Esophagus squamous epithelium (tissue), 5 donors: Measurements from ENCODE around the gene MAP3K21. TPM values are rescaled to one million over a fixed set of nuclear protein-coding genes. Genes with fewer than 3 reads are reported as not detected.

Experiments
- DNase-seq: peaks from one replicate; lab custom pipeline; 2025; lab: John Stamatoyannopoulos, UW
- H3K27ac ChIP-seq, 4 donors: fragments of 200-600 bp; sonication (generic); one replicate each; pipeline ENCODE4 v1.5.1; 2016 to 2019; ENCODE audit warnings: mild to moderate bottlenecking in 1 of 4
- H3K27me3 ChIP-seq, 4 donors: fragments of 200-600 bp; sonication (generic); 1 replicate in 3 of 4; 2 replicates in 1 of 4; pipeline versions ENCODE4 v1.5.1 to v1.6.0; 2017 to 2021; ENCODE audit warnings: antibody characterized with exemption in 1 of 4
- H3K36me3 ChIP-seq, 3 donors: fragments of 200-600 bp; sonication (generic); one replicate each; pipeline ENCODE4 v1.5.1; 2016 to 2019
- H3K4me1 ChIP-seq, 3 donors: fragments of 200-600 bp; sonication (generic); one replicate each; pipeline ENCODE4 v1.5.1; 2017 to 2019
- H3K4me3 ChIP-seq, 4 donors: fragments of 200-600 bp; sonication (generic); 1 replicate in 3 of 4; 2 replicates in 1 of 4; pipeline ENCODE4 v1.5.1; 2016 to 2019; ENCODE audit warnings: mild to moderate bottlenecking in 2 of 4, moderate library complexity in 1 of 4
- H3K9me3 ChIP-seq, 3 donors: fragments of 200-600 bp; sonication (generic); one replicate each; pipeline ENCODE4 v1.5.1; 2016 to 2019
- CTCF ChIP-seq, 6 experiments: fragments of 450-650 bp in 4 of 6; fragments of 200-600 bp in 2 of 6; sonication (generic) in 2 of 6; IDR thresholded peaks; one replicate each; pipeline ENCODE4 v1.5.1; 2016 to 2019; ENCODE audit warnings: antibody characterized with exemption in 6 of 6, mild to moderate bottlenecking in 4 of 6, moderate library complexity in 4 of 6
- POLR2A ChIP-seq, 4 donors: fragments of 450-650 bp; IDR thresholded peaks; one replicate each; pipeline ENCODE4 v1.6.1; 2017; ENCODE audit warnings: antibody characterized with exemption in 4 of 4, mild to moderate bottlenecking in 4 of 4, moderate library complexity in 3 of 4
- WGBS, 2 donors: methylation state at CpG; one replicate each; pipeline ENCODE4 v1.1.5; 2018; 5-methylcytosine and 5-hydroxymethylcytosine counted together
- intact Hi-C: fragments of 100-400 bp; cut with DNase I; formaldehyde crosslinking; loops from one replicate; pipeline ENCODE4 v1.15.0; 2022
- total RNA-seq, 4 donors: library from RNA; depleted of rRNA; stranded (reverse); fragments of >200 nt; gene quantifications; one replicate each; pipeline ENCODE4 v1.1.0, GENCODE V29; 2016
- donor health status: DM: yes; HTN: yes; CAD: no.

The MAP3K21 gene
- total RNA-seq, 4 donors from 2014 or later: 2.4 to 8.4 (median 4.8) TPM

DNA sequence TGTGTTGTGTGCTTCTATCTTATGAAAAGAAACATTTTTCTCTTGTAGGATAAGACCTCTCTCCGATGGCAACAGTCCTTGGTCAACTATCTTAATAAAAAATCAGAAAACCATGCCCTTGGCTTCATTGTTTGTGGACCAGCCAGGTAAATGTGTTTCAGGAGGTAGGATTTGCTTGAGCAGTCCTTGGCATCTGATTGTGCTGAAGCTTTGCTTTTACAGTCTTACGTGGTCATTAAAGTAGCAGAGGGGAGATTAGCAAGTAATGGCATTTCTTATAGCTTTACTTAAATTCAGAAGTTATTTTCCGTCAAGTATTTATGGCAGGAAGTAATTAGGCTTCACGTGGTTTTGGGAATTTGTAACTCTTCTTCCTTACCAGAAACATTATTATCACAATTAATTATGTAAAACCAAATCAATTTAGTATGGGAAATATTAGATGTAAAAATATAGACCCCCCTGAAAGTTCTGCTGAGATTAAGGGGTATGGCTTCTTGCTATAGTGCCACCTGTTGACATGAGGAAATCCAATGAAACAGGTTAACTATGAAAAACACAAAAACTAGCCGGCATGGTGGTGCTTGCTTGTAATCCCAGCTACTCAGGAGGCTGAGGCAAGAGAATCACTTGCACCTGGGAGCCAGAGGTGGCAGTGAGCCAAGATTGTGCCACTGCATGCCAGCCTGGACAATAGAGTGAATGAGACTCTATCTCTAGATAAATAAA, 49.0 kb downstream of the MAP3K21 start:
- no peaks in the 10 kb centered on the region for H3K9me3 ChIP-seq
- intact Hi-C loops: no loop called here
- peaks cover 0 to 15% (median 0%) of the 10 kb centered on the region in 3 donors for H3K36me3 ChIP-seq
- WGBS, 2 donors: 64 to 85% methylated on average over 5 of the region's 5 CpGs
- no peaks in the 10 kb centered on the region for H3K4me1 ChIP-seq
- no peak overlapping the region for H3K27ac ChIP-seq
- TF ChIP-seq POLR2A (IDR thresholded peaks at IDR 0.05) (no peak), CTCF (IDR thresholded peaks at IDR 0.05) (no peak)
- H3K27me3 ChIP-seq: no peaks in the 10 kb centered on the region
- H3K4me3 ChIP-seq: no peak overlapping the region
- no peak for DNase-seq

DNA sequence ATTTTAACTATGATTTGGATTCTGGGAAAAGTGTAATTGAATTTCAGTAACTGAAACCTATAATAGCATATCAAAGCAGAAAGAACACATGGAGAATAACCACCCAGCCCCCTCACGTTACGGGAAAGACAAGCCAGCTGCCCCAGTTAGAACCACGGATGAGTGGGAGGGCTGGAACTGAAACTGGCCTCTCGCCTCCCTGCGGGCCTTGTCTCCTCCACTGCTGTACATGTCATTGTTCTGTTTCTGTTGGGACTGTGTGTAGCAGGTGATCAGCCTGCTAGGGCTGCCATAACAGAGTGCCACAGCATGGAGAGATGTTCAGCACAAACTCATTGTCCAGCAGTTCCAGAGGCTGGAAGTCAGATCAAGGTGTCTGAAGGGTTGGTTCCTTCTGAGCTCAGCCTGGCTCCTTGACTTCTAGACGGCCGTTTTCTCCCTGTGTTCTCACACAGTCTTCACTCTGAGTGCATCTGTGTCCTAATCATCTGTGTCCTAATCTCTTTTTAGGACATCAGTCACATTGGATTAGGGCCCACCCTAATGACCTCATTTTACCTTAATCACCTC, 52.4 kb downstream of the MAP3K21 start:
- no peaks in the 10 kb centered on the region for H3K4me1 ChIP-seq
- no peak for DNase-seq
- no peak overlapping the region for H3K4me3 ChIP-seq
- H3K36me3 ChIP-seq: peaks cover 0 to 29% (median 4%) of the 10 kb centered on the region in 3 donors
- intact Hi-C loops: no loop called here
- H3K27ac ChIP-seq: no peak overlapping the region
- H3K9me3 ChIP-seq: no peaks in the 10 kb centered on the region
- no peak for TF ChIP-seq CTCF (IDR thresholded peaks at IDR 0.05)
- TF ChIP-seq POLR2A (IDR thresholded peaks at IDR 0.05): no peak
- 74 to 90% methylated on average over 6 of the region's 7 CpGs for WGBS, 2 donors
- no peaks in the 10 kb centered on the region for H3K27me3 ChIP-seq

GRCh38 chr1:233381806-233382205, 54.3 kb downstream of the MAP3K21 start:
- no peaks in the 10 kb centered on the region for H3K9me3 ChIP-seq
- TF ChIP-seq POLR2A (IDR thresholded peaks at IDR 0.05) (no peak), CTCF (IDR thresholded peaks at IDR 0.05) (no peak)
- 68 to 84% methylated on average over 2 of the region's 2 CpGs for WGBS, 2 donors
- no peak overlapping the region for H3K27ac ChIP-seq
- no peaks in the 10 kb centered on the region for H3K27me3 ChIP-seq
- peaks cover 0 to 29% (median 4%) of the 10 kb centered on the region in 3 donors for H3K36me3 ChIP-seq
- no peak overlapping the region for H3K4me3 ChIP-seq
- intact Hi-C loops: no loop called here
- peaks cover 0 to 6% (median 0%) of the 10 kb centered on the region in 3 donors for H3K4me1 ChIP-seq
- no peak for DNase-seq

DNA sequence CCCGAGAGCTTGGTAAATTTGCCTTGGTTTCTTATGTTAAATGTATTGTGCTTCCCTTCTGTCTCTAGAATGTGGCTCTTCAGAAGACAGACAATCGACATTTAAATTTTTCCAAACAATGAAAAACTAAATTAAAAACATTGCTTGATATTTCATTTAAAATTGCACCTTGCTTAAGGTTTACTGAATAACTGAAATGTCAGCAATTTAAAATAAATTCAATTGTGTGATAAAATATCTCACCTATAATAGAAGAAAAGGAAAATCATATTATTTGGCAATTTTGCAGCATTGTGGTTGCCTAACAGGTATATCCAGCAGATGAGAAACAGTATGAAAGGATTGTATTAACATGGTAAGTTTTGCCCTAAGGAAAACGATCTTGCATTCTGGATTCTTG, 56.5 kb downstream of the MAP3K21 start:
- Histone ChIP-seq H3K4me1 (peaks cover 0 to 6% (median 0%) of the 10 kb centered on the region in 3 donors), H3K36me3 (peaks cover 0 to 27% (median 4%) of the 10 kb centered on the region in 3 donors), H3K9me3 (no peaks in the 10 kb centered on the region), H3K27me3 (peaks cover 0 to 9% (median 0%) of the 10 kb centered on the region in 4 donors), H3K27ac (no peak overlapping the region), H3K4me3 (no peak overlapping the region)
- intact Hi-C loops: no loop called here
- DNase-seq: no peak
- TF ChIP-seq POLR2A (IDR thresholded peaks at IDR 0.05) (no peak), CTCF (IDR thresholded peaks at IDR 0.05) (no peak)
- 73 to 81% methylated on average over 3 of the region's 3 CpGs for WGBS, 2 donors

DNA sequence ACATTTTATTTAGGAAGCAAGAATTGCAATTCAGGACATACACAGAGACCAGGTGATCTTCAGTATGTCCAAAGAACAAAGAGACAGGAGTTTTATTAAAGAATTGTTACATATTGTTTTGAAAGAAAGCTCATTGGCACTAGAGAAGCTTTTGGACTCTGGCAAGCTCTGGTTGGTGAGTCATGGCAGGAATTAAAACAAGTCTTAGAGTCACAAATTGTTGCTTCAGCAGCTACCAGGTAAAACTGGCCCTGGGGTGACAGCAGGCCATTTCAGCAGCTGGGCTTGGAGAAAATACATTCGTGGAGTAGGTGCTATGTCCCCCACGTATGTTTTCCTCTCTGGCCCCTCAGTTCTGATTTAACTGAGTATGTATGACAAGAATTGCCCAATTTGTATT, 58.8 kb downstream of the MAP3K21 start:
- Histone ChIP-seq H3K4me1 (peaks cover 0 to 6% (median 0%) of the 10 kb centered on the region in 3 donors), H3K27ac (no peak overlapping the region), H3K4me3 (no peak overlapping the region), H3K9me3 (no peaks in the 10 kb centered on the region), H3K36me3 (peaks cover 0 to 13% (median 4%) of the 10 kb centered on the region in 3 donors), H3K27me3 (peaks cover 0 to 32% (median 0%) of the 10 kb centered on the region in 4 donors)
- intact Hi-C loops: no loop called here
- DNase-seq: no peak
- TF ChIP-seq CTCF (IDR thresholded peaks at IDR 0.05) (no peak), POLR2A (IDR thresholded peaks at IDR 0.05) (no peak)
- 34 to 43% methylated on average over 2 of the region's 2 CpGs for WGBS, 2 donors
